ENCODE results near the gene CEP112.

- TF ChIP-seq CTCF (IDR thresholded peaks at IDR 0.05; ENCODE audit: insufficient read depth, low read depth, low read length) (no peak), EZH2 (IDR thresholded peaks at IDR 0.05; ENCODE audit: insufficient read depth, low read length) (no peak)
These were observed 436.1 kb downstream of the CEP112 start for GRCh38 chr17:65755799-65756198.

Data from astrocyte (in vitro differentiated cells and primary cell).